Mesothelial cell of epicardium (in vitro differentiated cells): ENCODE data around the gene C10orf90. TPM values are rescaled to one million over a fixed set of nuclear protein-coding genes. Genes with fewer than 3 reads are reported as not detected.

ENCODE experiments used
- DNase-seq, 2 experiments: peaks; one replicate each; pipeline ENCODE4 v3.0.0; 2021; ENCODE audit warnings: low spot score in 2 of 2; ENCODE audit not compliant: unreplicated experiment in 2 of 2
- H3K27ac Mint-ChIP-seq: 2 replicates; pipeline ENCODE4 v1.8.0; 2021; ENCODE audit warnings: mixed read lengths
- H3K27me3 Mint-ChIP-seq: 2 replicates; pipeline ENCODE4 v1.8.0; 2021; ENCODE audit warnings: low read depth, mixed read lengths
- H3K36me3 Mint-ChIP-seq: 2 replicates; pipeline ENCODE4 v1.8.0; 2021; ENCODE audit warnings: mixed read lengths
- H3K4me1 Mint-ChIP-seq: 2 replicates; pipeline ENCODE4 v1.8.0; 2021; ENCODE audit warnings: mixed read lengths
- H3K4me3 Mint-ChIP-seq: 2 replicates; pipeline ENCODE4 v1.8.0; 2021; ENCODE audit warnings: mild to moderate bottlenecking, moderate library complexity, mixed read lengths
- H3K9me3 Mint-ChIP-seq: 2 replicates; pipeline ENCODE4 v1.8.0; 2021; ENCODE audit warnings: mixed read lengths
- CTCF ChIP-seq: fragments of 200-600 bp; sonication (generic); IDR thresholded peaks from one replicate; pipeline ENCODE4 v1.5.0; 2021; ENCODE audit warnings: antibody characterized with exemption; ENCODE audit not compliant: unreplicated experiment
- total RNA-seq: library from RNA; stranded (reverse); gene quantifications from 3 replicates; pipeline ENCODE4 v1.2.1, GENCODE V29; 2021

The C10orf90 gene
- total RNA-seq, 1 donor from 2014 or later = not detected

DNA sequence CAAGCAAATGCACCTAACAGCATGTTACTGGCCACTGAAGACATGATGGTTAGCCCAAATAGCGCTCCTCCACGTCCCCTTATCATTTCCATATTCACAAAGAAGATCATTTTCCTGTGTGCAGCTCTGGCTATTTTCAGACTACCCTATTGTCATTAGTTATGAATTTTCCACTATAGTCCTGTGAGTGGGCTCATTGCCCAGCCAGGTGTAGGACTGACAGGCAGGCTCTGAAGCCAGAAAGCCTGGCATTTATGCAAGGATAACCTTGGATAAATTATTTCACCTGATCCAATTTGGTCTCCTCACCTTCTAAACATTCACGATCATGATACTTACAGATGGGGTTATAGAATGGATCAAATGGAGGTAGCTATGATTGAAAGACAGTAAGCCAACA is 104.6 kb downstream of the C10orf90 start:
- H3K27me3 Mint-ChIP-seq = no peaks in the 10 kb centered on the region
- no peak overlapping the region for H3K4me3 Mint-ChIP-seq
- no peak for TF ChIP-seq CTCF
- no peaks in the 10 kb centered on the region for H3K9me3 Mint-ChIP-seq
- peaks cover 38% of the 10 kb centered on the region for H3K4me1 Mint-ChIP-seq
- DNase-seq = no peak
- H3K27ac Mint-ChIP-seq = no peak overlapping the region
- no peaks in the 10 kb centered on the region for H3K36me3 Mint-ChIP-seq

DNA sequence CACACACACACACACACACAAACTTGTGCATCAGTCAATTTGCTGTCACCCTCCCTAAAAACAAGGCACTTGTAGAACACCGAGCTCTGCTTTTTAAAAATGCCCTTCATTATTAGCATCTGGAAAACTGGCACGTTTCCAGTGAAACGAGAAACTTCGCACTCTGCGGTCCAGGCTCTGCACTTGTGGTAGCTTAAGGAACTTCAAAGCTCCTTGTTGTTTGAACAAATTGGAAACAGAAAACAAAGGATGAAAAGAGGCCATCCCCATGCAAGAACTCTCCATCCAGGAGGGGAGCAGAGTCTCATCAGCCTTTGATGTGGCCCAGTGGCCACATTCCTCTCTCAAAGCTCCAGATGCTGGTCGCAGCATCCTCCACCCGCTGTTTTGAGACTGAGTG is 105.1 kb downstream of the C10orf90 start:
- H3K27ac Mint-ChIP-seq = no peak overlapping the region
- no peaks in the 10 kb centered on the region for H3K9me3 Mint-ChIP-seq

GRCh38 chr10:126564326-126564888 is 106.1 kb downstream of the C10orf90 start:
- Mint-ChIP-seq H3K27ac (no peak overlapping the region), H3K4me3 (no peak overlapping the region), H3K4me1 (peaks cover 33% of the 10 kb centered on the region), H3K27me3 (no peaks in the 10 kb centered on the region), H3K36me3 (no peaks in the 10 kb centered on the region), H3K9me3 (no peaks in the 10 kb centered on the region)
- no peak for TF ChIP-seq CTCF
- DNase-seq = no peak

More for the DNA sequence above, 105.1 kb downstream of the C10orf90 start:
- TF ChIP-seq CTCF = no peak
- Mint-ChIP-seq H3K27me3 (no peaks in the 10 kb centered on the region), H3K4me1 (peaks cover 36% of the 10 kb centered on the region), H3K36me3 (no peaks in the 10 kb centered on the region), H3K4me3 (no peak overlapping the region)
- DNase-seq = no peak

DNA sequence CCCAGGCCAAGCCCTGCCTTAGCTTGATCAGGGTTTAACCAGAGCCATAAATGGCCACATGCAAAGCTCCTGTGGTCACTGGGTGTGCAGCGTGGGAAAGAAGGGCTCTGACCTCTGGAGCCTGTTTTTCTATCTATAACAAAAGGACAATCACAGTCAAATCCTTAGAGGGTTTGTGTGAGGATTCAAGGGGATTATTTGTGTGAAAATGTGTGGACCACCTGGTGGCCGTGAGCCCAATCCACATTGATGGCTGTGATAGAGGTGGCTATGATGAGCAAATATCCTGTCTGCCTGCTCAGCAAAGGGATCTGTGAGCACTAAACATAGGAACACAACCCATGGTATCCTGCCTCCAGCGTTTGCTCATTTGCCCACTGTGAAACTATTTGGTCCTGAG is 107.1 kb downstream of the C10orf90 start:
- no peak overlapping the region for H3K4me3 Mint-ChIP-seq
- no peak for TF ChIP-seq CTCF
- peaks cover 23% of the 10 kb centered on the region for H3K4me1 Mint-ChIP-seq
- H3K36me3 Mint-ChIP-seq = no peaks in the 10 kb centered on the region
- no peak overlapping the region for H3K27ac Mint-ChIP-seq
- no peaks in the 10 kb centered on the region for H3K27me3 Mint-ChIP-seq
- H3K9me3 Mint-ChIP-seq = no peaks in the 10 kb centered on the region
- DNase-seq = no peak

DNA sequence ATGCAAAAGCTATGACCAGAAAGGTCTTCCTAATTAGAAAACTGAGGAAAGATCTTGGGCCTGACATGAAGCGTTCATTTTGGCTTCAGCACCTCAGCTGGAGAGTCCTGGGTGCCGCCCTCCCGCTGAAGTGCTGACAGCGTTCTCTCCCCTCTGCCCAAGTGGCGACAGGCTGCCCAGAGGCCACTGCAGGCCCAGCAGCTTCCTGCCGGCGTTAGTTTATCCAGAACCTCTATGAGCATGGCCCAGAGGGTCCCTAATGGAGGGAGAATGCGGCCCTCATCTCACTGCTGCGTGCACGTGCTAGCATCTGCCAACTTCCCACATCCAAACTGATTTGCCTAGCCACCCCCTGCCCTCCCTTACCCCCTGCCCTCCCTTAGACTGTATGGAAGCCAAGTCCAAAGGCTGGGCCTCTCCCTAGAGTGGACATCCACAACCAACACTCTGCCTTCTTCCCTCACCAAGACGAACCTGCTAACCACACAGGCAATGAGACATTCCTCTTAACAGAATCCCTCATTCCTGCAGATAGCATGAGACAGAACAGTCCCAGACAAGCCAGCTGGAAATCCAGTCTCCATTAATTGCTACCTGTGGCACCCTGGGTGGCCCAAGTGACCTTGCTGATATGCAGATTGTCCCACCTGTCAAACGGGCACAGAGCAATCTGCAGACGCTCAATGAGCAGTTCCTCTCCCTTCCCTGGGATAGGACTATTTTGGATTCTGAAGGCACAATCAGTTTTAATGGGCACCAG is 108.4 kb downstream of the C10orf90 start:
- Mint-ChIP-seq H3K4me3 (no peak overlapping the region), H3K4me1 (peaks cover 23% of the 10 kb centered on the region), H3K27ac (no peak overlapping the region), H3K9me3 (no peaks in the 10 kb centered on the region), H3K36me3 (no peaks in the 10 kb centered on the region), H3K27me3 (no peaks in the 10 kb centered on the region)
- no peak for DNase-seq
- TF ChIP-seq CTCF = no peak
